SH-SY5Y (cell line): Measurements from ENCODE around the gene BACH2.

Experiments
- GATA2 ChIP-seq: IDR thresholded peaks from 2 replicates; pipeline ENCODE4 v1.6.1; 2011; ENCODE audit warnings: mild to moderate bottlenecking, low read depth, low read length
- GATA3 ChIP-seq: IDR thresholded peaks from 2 replicates; pipeline ENCODE4 v1.6.1; 2011; ENCODE audit warnings: low read depth, mild to moderate bottlenecking, low read length, moderate library complexity

Gene BACH2

GRCh38 chr6:90098001-90098531, 198.6 kb downstream of the BACH2 start:
- TF ChIP-seq GATA2, result no peak
- no peak for TF ChIP-seq GATA3

- TF ChIP-seq GATA2 (no peak), GATA3 (no peak)
Measured at GRCh38 chr6:90097356-90097755, 199.3 kb downstream of the BACH2 start.

GRCh38 chr6:90096818-90097217, 199.8 kb downstream of the BACH2 start:
- no peak for TF ChIP-seq GATA3
- no peak for TF ChIP-seq GATA2

- TF ChIP-seq GATA3, result no peak
- no peak for TF ChIP-seq GATA2
Measured at GRCh38 chr6:90095788-90096187, 200.9 kb downstream of the BACH2 start.

- TF ChIP-seq GATA3 (no peak), GATA2 (no peak)
Measured at GRCh38 chr6:90095145-90095544, 201.5 kb downstream of the BACH2 start.

GRCh38 chr6:90093558-90094073, 203.0 kb downstream of the BACH2 start:
- TF ChIP-seq GATA2, result no peak
- TF ChIP-seq GATA3, result no peak

- TF ChIP-seq GATA2 (no peak), GATA3 (no peak)
Measured at GRCh38 chr6:90090866-90091265, 205.8 kb downstream of the BACH2 start.

GRCh38 chr6:90088009-90088408, 208.6 kb downstream of the BACH2 start:
- TF ChIP-seq GATA2 (no peak), GATA3 (no peak)

- TF ChIP-seq GATA2, result no peak
- no peak; the same call in 1 of the 2 replicates for TF ChIP-seq GATA3
Measured at GRCh38 chr6:90087106-90087833, 209.4 kb downstream of the BACH2 start.

- TF ChIP-seq GATA2 (no peak), GATA3 (no peak)
Measured at GRCh38 chr6:90086517-90086916, 210.1 kb downstream of the BACH2 start.

GRCh38 chr6:90083891-90084290, 212.8 kb downstream of the BACH2 start:
- TF ChIP-seq GATA2, result no peak
- TF ChIP-seq GATA3, result no peak

GRCh38 chr6:90082847-90083246, 213.8 kb downstream of the BACH2 start:
- TF ChIP-seq GATA3, result no peak
- TF ChIP-seq GATA2, result no peak

GRCh38 chr6:90080876-90081481, 215.7 kb downstream of the BACH2 start:
- TF ChIP-seq GATA3 (no peak), GATA2 (no peak)

- TF ChIP-seq GATA2, result 0 out of 2 replicates have a peak, but pooled peaks have one; percentile 14
- peak; percentile 39; the same call in 1 of the 2 replicates for TF ChIP-seq GATA3
Measured at GRCh38 chr6:90079560-90080490, 216.8 kb downstream of the BACH2 start.
